ENCODE data around the gene ID1.
A peak's percentile ranks its signal among the peaks of the same experiment; 100 is the strongest.
"Not testable (repeated sequence)": the region's sequence is repeated elsewhere in the genome, so short reads cannot be mapped to it uniquely, and the experiment has no call there.

Gene ID1

GRCh38 chr20:31572701-31573554 lies 32.2 kb upstream of the ID1 start:
- H3K4me3 ChIP-seq (ENCODE audit: low read length), result peak overlapping the region; percentile 73
- peak; percentile 84 for DNase-seq (ENCODE audit: low read depth, low spot score)

- no peak for DNase-seq (ENCODE audit: low read depth, low spot score)
Measured at GRCh38 chr20:31573555-31574321, 31.4 kb upstream of the ID1 start.

GRCh38 chr20:31574986-31575385 lies 30.1 kb upstream of the ID1 start:
- H3K4me3 ChIP-seq (ENCODE audit: low read length); DNase-seq (ENCODE audit: low read depth, low spot score): not testable (repeated sequence)

More at GRCh38 chr20:31573555-31574321, 31.4 kb upstream of the ID1 start:
- H3K4me3 ChIP-seq (ENCODE audit: low read length), result peak overlapping the region; percentile 72

- no peak for DNase-seq (ENCODE audit: low read depth, low spot score)
- no peak overlapping the region for H3K4me3 ChIP-seq (ENCODE audit: low read length)
Measured at GRCh38 chr20:31576751-31577150, 28.3 kb upstream of the ID1 start.

- DNase-seq (ENCODE audit: low read depth, low spot score), result no peak
- no peak overlapping the region for H3K4me3 ChIP-seq (ENCODE audit: low read length)
Measured at GRCh38 chr20:31577194-31577593, 27.9 kb upstream of the ID1 start.

- DNase-seq (ENCODE audit: low read depth, low spot score), result no peak
- H3K4me3 ChIP-seq (ENCODE audit: low read length), result no peak overlapping the region
Measured at GRCh38 chr20:31578448-31579138, 26.5 kb upstream of the ID1 start.

GRCh38 chr20:31579245-31579644 lies 25.8 kb upstream of the ID1 start:
- DNase-seq (ENCODE audit: low read depth, low spot score), result no peak
- no peak overlapping the region for H3K4me3 ChIP-seq (ENCODE audit: low read length)

- H3K4me3 ChIP-seq (ENCODE audit: low read length); DNase-seq (ENCODE audit: low read depth, low spot score): not testable (repeated sequence)
Measured at GRCh38 chr20:31579941-31580651, 25.0 kb upstream of the ID1 start.

- no peak for DNase-seq (ENCODE audit: low read depth, low spot score)
- H3K4me3 ChIP-seq (ENCODE audit: low read length), result no peak overlapping the region
Measured at GRCh38 chr20:31580706-31581105, 24.4 kb upstream of the ID1 start.

- H3K4me3 ChIP-seq (ENCODE audit: low read length), result no peak overlapping the region
- DNase-seq (ENCODE audit: low read depth, low spot score), result no peak
Measured at GRCh38 chr20:31581391-31581790, 23.7 kb upstream of the ID1 start.

GRCh38 chr20:31587545-31588389 lies 17.3 kb upstream of the ID1 start:
- peak overlapping the region; percentile 37 for H3K4me3 ChIP-seq (ENCODE audit: low read length)
- DNase-seq (ENCODE audit: low read depth, low spot score), result no peak

- H3K4me3 ChIP-seq (ENCODE audit: low read length), result no peak overlapping the region
- no peak for DNase-seq (ENCODE audit: low read depth, low spot score)
Measured at GRCh38 chr20:31590717-31591225, 14.3 kb upstream of the ID1 start.

- no peak overlapping the region for H3K4me3 ChIP-seq (ENCODE audit: low read length)
- no peak for DNase-seq (ENCODE audit: low read depth, low spot score)
Measured at GRCh38 chr20:31593221-31594001, 11.7 kb upstream of the ID1 start.

- H3K4me3 ChIP-seq (ENCODE audit: low read length), result no peak overlapping the region
- no peak for DNase-seq (ENCODE audit: low read depth, low spot score)
Measured at GRCh38 chr20:31594002-31594557, 11.0 kb upstream of the ID1 start.

GRCh38 chr20:31594558-31595379 lies 10.3 kb upstream of the ID1 start:
- H3K4me3 ChIP-seq (ENCODE audit: low read length), result no peak overlapping the region
- no peak for DNase-seq (ENCODE audit: low read depth, low spot score)

- H3K4me3 ChIP-seq (ENCODE audit: low read length), result no peak overlapping the region
- no peak for DNase-seq (ENCODE audit: low read depth, low spot score)
Measured at GRCh38 chr20:31595380-31595653, 9.8 kb upstream of the ID1 start.
